ENCODE data around the gene HSF5. TPM values are rescaled to one million over a fixed set of nuclear protein-coding genes. Genes with fewer than 3 reads are reported as not detected.
"Not testable (repeated sequence)": the region's sequence is repeated elsewhere in the genome, so short reads cannot be mapped to it uniquely, and the experiment has no call there.

HSF5 gene
- total RNA-seq, 1 experiment from 2014 or later, result not detected

DNA sequence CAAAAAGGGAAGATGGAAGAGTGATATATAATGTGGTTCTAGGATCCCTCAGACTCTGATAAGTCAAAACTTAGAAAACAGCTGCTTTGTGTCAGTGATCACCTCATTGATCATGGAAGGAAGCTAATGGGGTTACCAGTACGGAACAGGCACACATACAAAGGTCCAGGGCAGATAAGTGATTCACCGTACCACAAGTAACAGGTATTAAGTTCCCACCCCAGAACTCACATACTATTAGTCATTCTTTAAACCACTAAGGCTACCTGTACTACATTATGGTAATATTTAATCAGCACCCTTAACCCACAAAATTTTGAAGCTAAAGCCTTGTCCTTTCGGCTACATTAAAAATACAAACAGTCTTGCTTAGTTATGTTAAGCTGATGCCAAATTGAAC, 88.2 kb downstream of the HSF5 start:
- CTCF ChIA-PET, result interaction anchor here (1.0 to 1.1 kb wide), 2 partner anchors 18 to 82 kb away, joined by 3 to 4 read pairs; partner anchors contain the start of gene RNF43
- H3K4me1 ChIP-seq (ENCODE audit: insufficient read depth, low read length), result peaks cover 38% of the 10 kb centered on the region

GRCh38 chr17:58398574-58399266, 89.5 kb downstream of the HSF5 start:
- ChIA-PET CTCF (interaction anchor here (0.6 kb wide), 1 partner anchor 46 kb away, joined by 4 read pairs; no protein-coding TSS in a partner anchor), POLR2A (ENCODE audit: unreplicated experiment) (interaction anchor here (0.6 kb wide), 1 partner anchor 90 kb away, joined by 5 read pairs; no protein-coding TSS in a partner anchor)
- no peaks in the 10 kb centered on the region for H3K9me3 ChIP-seq (ENCODE audit: low read length)
- H3K9ac ChIP-seq (ENCODE audit: low read length), result no peak overlapping the region
- DNase-seq (no peak), ATAC-seq (no peak)
- no peaks in the 10 kb centered on the region for H3K79me2 ChIP-seq (ENCODE audit: low read length)
- H3F3A ChIP-seq (ENCODE audit: low read length, unreplicated experiment), result no peaks in the 10 kb centered on the region
- no peak overlapping the region for H3K27ac ChIP-seq (ENCODE audit: low read length)
- no peaks in the 10 kb centered on the region for H3K9me2 ChIP-seq (replicated peaks; ENCODE audit: low read length)
- intact Hi-C loops (cut with micrococcal nuclease), result loop anchor here (1.0 kb wide), 1 partner anchor 8 kb away; no protein-coding TSS in a partner anchor
- no peak overlapping the region for H2AFZ ChIP-seq (ENCODE audit: low read length)
- H4K20me1 ChIP-seq (ENCODE audit: low read length), result no peaks in the 10 kb centered on the region
- H3K4me3 ChIP-seq (ENCODE audit: low read length), result no peak overlapping the region
- peaks cover 49% of the 10 kb centered on the region for H3K4me1 ChIP-seq (ENCODE audit: insufficient read depth, low read length)
- TF ChIP-seq, protein P1, sequence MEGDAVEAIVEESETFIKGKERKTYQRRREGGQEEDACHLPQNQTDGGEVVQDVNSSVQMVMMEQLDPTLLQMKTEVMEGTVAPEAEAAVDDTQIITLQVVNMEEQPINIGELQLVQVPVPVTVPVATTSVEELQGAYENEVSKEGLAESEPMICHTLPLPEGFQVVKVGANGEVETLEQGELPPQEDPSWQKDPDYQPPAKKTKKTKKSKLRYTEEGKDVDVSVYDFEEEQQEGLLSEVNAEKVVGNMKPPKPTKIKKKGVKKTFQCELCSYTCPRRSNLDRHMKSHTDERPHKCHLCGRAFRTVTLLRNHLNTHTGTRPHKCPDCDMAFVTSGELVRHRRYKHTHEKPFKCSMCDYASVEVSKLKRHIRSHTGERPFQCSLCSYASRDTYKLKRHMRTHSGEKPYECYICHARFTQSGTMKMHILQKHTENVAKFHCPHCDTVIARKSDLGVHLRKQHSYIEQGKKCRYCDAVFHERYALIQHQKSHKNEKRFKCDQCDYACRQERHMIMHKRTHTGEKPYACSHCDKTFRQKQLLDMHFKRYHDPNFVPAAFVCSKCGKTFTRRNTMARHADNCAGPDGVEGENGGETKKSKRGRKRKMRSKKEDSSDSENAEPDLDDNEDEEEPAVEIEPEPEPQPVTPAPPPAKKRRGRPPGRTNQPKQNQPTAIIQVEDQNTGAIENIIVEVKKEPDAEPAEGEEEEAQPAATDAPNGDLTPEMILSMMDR (conservative IDR thresholded peaks at IDR 0.05; ENCODE audit: low read depth, low read length), result no peak
- TF ChIP-seq EZH2 (IDR thresholded peaks at IDR 0.05; ENCODE audit: low read length, unreplicated experiment), result no peak
- BruUV-seq (replicated peaks), result no TSS peak
- H3K36me3 ChIP-seq (ENCODE audit: low read depth, low read length), result no peaks in the 10 kb centered on the region
- no peak overlapping the region for H3K4me2 ChIP-seq (ENCODE audit: low read length)
- H3K27me3 ChIP-seq (ENCODE audit: low read length), result no peaks in the 10 kb centered on the region

More for the DNA sequence above, 88.2 kb downstream of the HSF5 start:
- Histone ChIP-seq H2AFZ (ENCODE audit: low read length) (no peak overlapping the region), H3K9ac (ENCODE audit: low read length) (no peak overlapping the region), H3F3A (ENCODE audit: low read length, unreplicated experiment) (no peaks in the 10 kb centered on the region), H3K4me3 (ENCODE audit: low read length) (no peak overlapping the region; the same call in 1 of the 2 replicates), H3K9me2 (replicated peaks; ENCODE audit: low read length) (no peaks in the 10 kb centered on the region), H3K27me3 (ENCODE audit: low read length) (no peaks in the 10 kb centered on the region), H3K4me2 (ENCODE audit: low read length) (peak overlapping the region; percentile 56), H3K79me2 (ENCODE audit: low read length) (no peaks in the 10 kb centered on the region), H3K9me3 (ENCODE audit: low read length) (no peaks in the 10 kb centered on the region), H3K36me3 (ENCODE audit: low read depth, low read length) (no peaks in the 10 kb centered on the region), H4K20me1 (ENCODE audit: low read length) (no peaks in the 10 kb centered on the region), H3K27ac (ENCODE audit: low read length) (no peak overlapping the region)
- DNase-seq (peak; percentile 80), ATAC-seq (peak; percentile 93)
- POLR2A ChIA-PET (ENCODE audit: unreplicated experiment), result no interaction called here
- intact Hi-C loops (cut with micrococcal nuclease), result no loop called here
- BruUV-seq (replicated peaks), result no TSS peak
- TF ChIP-seq EZH2phosphoT487 (IDR thresholded peaks at IDR 0.05; ENCODE audit: borderline replicate concordance, low read length) (no peak), EZH2 (IDR thresholded peaks at IDR 0.05; ENCODE audit: low read length, unreplicated experiment) (no peak)
- TF ChIP-seq, protein P1 (conservative IDR thresholded peaks at IDR 0.05; ENCODE audit: low read depth, low read length), result no peak

DNA sequence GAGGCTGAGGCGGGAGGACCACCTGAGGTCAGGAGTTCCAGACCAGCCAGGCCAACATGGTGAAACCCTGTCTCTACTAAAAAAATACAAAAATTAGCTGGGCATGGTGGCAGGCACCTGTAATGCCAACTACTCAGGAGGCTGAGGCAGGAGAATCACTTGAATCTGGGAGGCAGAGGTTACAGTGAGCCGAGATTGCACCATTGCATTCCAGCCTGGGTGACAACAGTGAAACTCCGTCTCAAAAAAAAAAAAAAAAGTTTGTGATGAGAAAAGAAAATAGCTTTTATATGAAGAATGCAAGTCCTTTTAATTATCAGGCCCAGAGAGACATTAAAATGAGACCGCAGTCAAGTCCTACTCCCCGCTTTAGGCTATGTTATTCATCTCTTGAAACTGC, 90.8 kb downstream of the HSF5 start:
- H3K4me1 ChIP-seq (ENCODE audit: insufficient read depth, low read length), result peaks cover 43% of the 10 kb centered on the region
- H4K20me1 ChIP-seq (ENCODE audit: low read length); H3K27ac ChIP-seq (ENCODE audit: low read length); H3K4me2 ChIP-seq (ENCODE audit: low read length); intact Hi-C loops (cut with micrococcal nuclease); H3K9me2 ChIP-seq (replicated peaks; ENCODE audit: low read length); ATAC-seq; DNase-seq; BruUV-seq (replicated peaks); H3K4me3 ChIP-seq (ENCODE audit: low read length); H3K79me2 ChIP-seq (ENCODE audit: low read length); H3F3A ChIP-seq (ENCODE audit: low read length, unreplicated experiment); H3K9me3 ChIP-seq (ENCODE audit: low read length); H2AFZ ChIP-seq (ENCODE audit: low read length); H3K9ac ChIP-seq (ENCODE audit: low read length); H3K27me3 ChIP-seq (ENCODE audit: low read length); H3K36me3 ChIP-seq (ENCODE audit: low read depth, low read length): not testable (repeated sequence)
- ChIA-PET CTCF (interaction anchor here (0.7 kb wide), 1 partner anchor 150 kb away, joined by 3 read pairs; no protein-coding TSS in a partner anchor), POLR2A (ENCODE audit: unreplicated experiment) (interaction anchor here (0.6 to 0.7 kb wide), 2 partner anchors 13 to 17 kb away, joined by 4 read pairs; no protein-coding TSS in a partner anchor)
